Activated T-helper 1 cell treated with anti-CD3 and anti-CD28 coated beads, Interleukin-12 subunit alpha, Interleukin-12 subunit beta, Interleukin-2, Interleukin-4 antibody, amounts not matched to agents 30 ng/mL and 10 ng/mL and 1 ng/mL, durations not matched to agents 14 hours and 24 hours and 36 hours (primary cell): ENCODE data around the gene BCL2. TPM values are rescaled to one million over a fixed set of nuclear protein-coding genes. Genes with fewer than 3 reads are reported as not detected.
"Not testable (repeated sequence)": the region's sequence is repeated elsewhere in the genome, so short reads cannot be mapped to it uniquely, and the experiment has no call there.

Experiments
- DNase-seq: peaks from one replicate; pipeline ENCODE4 v3.0.0; 2021; ENCODE audit warnings: low spot score
- H3K27ac Mint-ChIP-seq: one replicate; pipeline ENCODE4 v1.8.0; 2021; ENCODE audit warnings: mild to moderate bottlenecking, mixed read lengths
- H3K27me3 Mint-ChIP-seq: one replicate; pipeline ENCODE4 v1.8.0; 2022; ENCODE audit warnings: mild to moderate bottlenecking, moderate library complexity, mixed read lengths; ENCODE audit not compliant: insufficient read depth
- H3K36me3 Mint-ChIP-seq: one replicate; pipeline ENCODE4 v1.8.0; 2021; ENCODE audit warnings: low read depth, mixed read lengths
- H3K4me1 Mint-ChIP-seq: one replicate; pipeline ENCODE4 v1.8.0; 2021; ENCODE audit warnings: low read depth, mixed read lengths
- H3K4me3 Mint-ChIP-seq: one replicate; pipeline ENCODE4 v1.8.0; 2021; ENCODE audit warnings: mild to moderate bottlenecking, moderate library complexity, mixed read lengths
- H3K9me3 Mint-ChIP-seq: one replicate; pipeline ENCODE4 v1.8.0; 2021; ENCODE audit warnings: mixed read lengths
- intact Hi-C: fragments of 100-400 bp; cut with micrococcal nuclease; formaldehyde crosslinking; loops from one replicate; pipeline ENCODE4 v1.15.1; 2024
- total RNA-seq: library from RNA; stranded (reverse); gene quantifications from 2 replicates; pipeline ENCODE4 v1.2.3, GENCODE V29; 2022

The BCL2 gene
- total RNA-seq, 1 donor from 2014 or later: 97.1 TPM

- H3K36me3 Mint-ChIP-seq, H3K4me3 Mint-ChIP-seq, H3K27me3 Mint-ChIP-seq, DNase-seq, H3K9me3 Mint-ChIP-seq, H3K27ac Mint-ChIP-seq: not testable (repeated sequence)
- intact Hi-C loops: loop anchor here (2.0 to 10.0 kb wide), 3 partner anchors 51 to 487 kb away; partner anchors contain the start of gene PHLPP1
- peaks cover 42% of the 10 kb centered on the region for H3K4me1 Mint-ChIP-seq
Measured at GRCh38 chr18:63201456-63201855, 118.1 kb downstream of the BCL2 start.

- Mint-ChIP-seq H3K9me3 (no peaks in the 10 kb centered on the region), H3K4me3 (no peak overlapping the region), H3K4me1 (peaks cover 25% of the 10 kb centered on the region), H3K36me3 (peaks cover 6% of the 10 kb centered on the region), H3K27me3 (no peaks in the 10 kb centered on the region), H3K27ac (no peak overlapping the region)
- DNase-seq: peak; percentile 60
- intact Hi-C loops: loop anchor here (1.0 to 10.0 kb wide), 8 partner anchors 14 to 485 kb away; partner anchors contain the start of genes BCL2 and PHLPP1
Measured at GRCh38 chr18:63199743-63200241, 119.8 kb downstream of the BCL2 start.

- Mint-ChIP-seq H3K27me3 (no peaks in the 10 kb centered on the region), H3K36me3 (peaks cover 6% of the 10 kb centered on the region), H3K27ac (no peak overlapping the region), H3K4me3 (no peak overlapping the region), H3K4me1 (peaks cover 19% of the 10 kb centered on the region), H3K9me3 (no peaks in the 10 kb centered on the region)
- intact Hi-C loops: no loop called here
- no peak for DNase-seq
Measured at GRCh38 chr18:63198868-63199742, 120.5 kb downstream of the BCL2 start.

- intact Hi-C loops: no loop called here
- peaks cover 11% of the 10 kb centered on the region for H3K36me3 Mint-ChIP-seq
Measured at GRCh38 chr18:63198098-63198760, 121.3 kb downstream of the BCL2 start.

GRCh38 chr18:63197246-63197869, 122.2 kb downstream of the BCL2 start:
- intact Hi-C loops: no loop called here
- H3K27me3 Mint-ChIP-seq: no peaks in the 10 kb centered on the region
- H3K36me3 Mint-ChIP-seq: peaks cover 12% of the 10 kb centered on the region
- no peak overlapping the region for H3K4me3 Mint-ChIP-seq
- H3K4me1 Mint-ChIP-seq: peaks cover 18% of the 10 kb centered on the region
- no peaks in the 10 kb centered on the region for H3K9me3 Mint-ChIP-seq
- DNase-seq: no peak
- H3K27ac Mint-ChIP-seq: no peak overlapping the region

More at GRCh38 chr18:63198098-63198760, 121.3 kb downstream of the BCL2 start:
- Mint-ChIP-seq H3K4me1 (peaks cover 17% of the 10 kb centered on the region), H3K9me3 (no peaks in the 10 kb centered on the region), H3K27me3 (no peaks in the 10 kb centered on the region), H3K27ac (no peak overlapping the region), H3K4me3 (no peak overlapping the region)
- no peak for DNase-seq

- no peak overlapping the region for H3K4me3 Mint-ChIP-seq
- H3K27ac Mint-ChIP-seq: no peak overlapping the region
- no peaks in the 10 kb centered on the region for H3K27me3 Mint-ChIP-seq
- peaks cover 28% of the 10 kb centered on the region for H3K4me1 Mint-ChIP-seq
- peaks cover 18% of the 10 kb centered on the region for H3K36me3 Mint-ChIP-seq
- no peak for DNase-seq
- H3K9me3 Mint-ChIP-seq: no peaks in the 10 kb centered on the region
- intact Hi-C loops: no loop called here
Measured at GRCh38 chr18:63195326-63196159, 124.0 kb downstream of the BCL2 start.

GRCh38 chr18:63192885-63193349, 126.7 kb downstream of the BCL2 start:
- intact Hi-C loops: no loop called here

GRCh38 chr18:63192126-63192884, 127.3 kb downstream of the BCL2 start:
- Mint-ChIP-seq H3K4me3 (peak overlapping the region; percentile 2), H3K9me3 (no peaks in the 10 kb centered on the region), H3K27ac (peak overlapping the region; percentile 61), H3K36me3 (peaks cover 30% of the 10 kb centered on the region), H3K27me3 (no peaks in the 10 kb centered on the region), H3K4me1 (peaks cover 57% of the 10 kb centered on the region)
- DNase-seq: no peak
- intact Hi-C loops: no loop called here

More at GRCh38 chr18:63192885-63193349, 126.7 kb downstream of the BCL2 start:
- H3K4me1 Mint-ChIP-seq: peaks cover 51% of the 10 kb centered on the region
- H3K27ac Mint-ChIP-seq: peak overlapping the region; percentile 61
- peaks cover 27% of the 10 kb centered on the region for H3K36me3 Mint-ChIP-seq
- no peaks in the 10 kb centered on the region for H3K27me3 Mint-ChIP-seq
- H3K9me3 Mint-ChIP-seq: no peaks in the 10 kb centered on the region
- H3K4me3 Mint-ChIP-seq: peak overlapping the region; percentile 2
- no peak for DNase-seq

GRCh38 chr18:63191413-63191812, 128.2 kb downstream of the BCL2 start:
- no peaks in the 10 kb centered on the region for H3K9me3 Mint-ChIP-seq
- H3K36me3 Mint-ChIP-seq: peaks cover 35% of the 10 kb centered on the region
- intact Hi-C loops: no loop called here
- H3K27me3 Mint-ChIP-seq: no peaks in the 10 kb centered on the region
- no peak overlapping the region for H3K27ac Mint-ChIP-seq
- H3K4me1 Mint-ChIP-seq: peaks cover 66% of the 10 kb centered on the region
- no peak for DNase-seq
- no peak overlapping the region for H3K4me3 Mint-ChIP-seq

GRCh38 chr18:63190838-63191237, 128.7 kb downstream of the BCL2 start:
- Mint-ChIP-seq H3K27ac (peak overlapping the region; percentile 49), H3K4me1 (peaks cover 72% of the 10 kb centered on the region), H3K36me3 (peaks cover 35% of the 10 kb centered on the region)
- H3K9me3 Mint-ChIP-seq, intact Hi-C loops, H3K27me3 Mint-ChIP-seq, H3K4me3 Mint-ChIP-seq, DNase-seq: not testable (repeated sequence)

GRCh38 chr18:63189817-63190216, 129.8 kb downstream of the BCL2 start:
- Mint-ChIP-seq H3K4me1 (peaks cover 79% of the 10 kb centered on the region), H3K36me3 (peaks cover 37% of the 10 kb centered on the region), H3K27ac (no peak overlapping the region), H3K4me3 (no peak overlapping the region), H3K9me3 (no peaks in the 10 kb centered on the region), H3K27me3 (no peaks in the 10 kb centered on the region)
- DNase-seq: no peak
- intact Hi-C loops: loop anchor here (2.0 kb wide), 1 partner anchor 15 kb away; no protein-coding TSS in a partner anchor
